WTC11 (cell line): ENCODE measurements around the gene ACYP1. TPM values are rescaled to one million over a fixed set of nuclear protein-coding genes. Genes with fewer than 3 reads are reported as not detected.

ENCODE experiments used
- ATAC-seq: fragments of 200-7000 bp; cut with Tn5 transposase; 2 replicates; pipeline ENCODE4 v1.10.0; 2021; ENCODE audit warnings: mild to moderate bottlenecking, moderate library complexity
- CTCF ChIA-PET: fragments of 300-600 bp; sonication (Branson Sonifier 250); formaldehyde crosslinking; loops from one replicate; lab custom pipeline; 2021; ENCODE audit warnings: antibody characterized with exemption; lab: Charles Lee
- POLR2A ChIA-PET: fragments of 350-600 bp; sonication (Branson Sonifier 250); formaldehyde crosslinking; loops from one replicate; lab custom pipeline; 2021; ENCODE audit warnings: antibody characterized with exemption; lab: Charles Lee
- DNase-seq: peaks from one replicate; pipeline ENCODE4 v3.0.0; 2021; ENCODE audit warnings: low spot score
- H3K27ac Mint-ChIP-seq: 2 replicates; pipeline ENCODE4 v1.8.0; 2021; ENCODE audit warnings: mixed read lengths
- H3K27me3 Mint-ChIP-seq: 2 replicates; pipeline ENCODE4 v1.8.0; 2021; ENCODE audit warnings: low read depth, mild to moderate bottlenecking, moderate library complexity, mixed read lengths
- H3K36me3 Mint-ChIP-seq: 2 replicates; pipeline ENCODE4 v1.8.0; 2021; ENCODE audit warnings: mixed read lengths
- H3K4me1 Mint-ChIP-seq: 2 replicates; pipeline ENCODE4 v1.8.0; 2022; ENCODE audit warnings: mixed read lengths
- H3K4me3 Mint-ChIP-seq: 2 replicates; pipeline ENCODE4 v1.8.0; 2021; ENCODE audit warnings: mild to moderate bottlenecking, moderate library complexity, mixed read lengths
- H3K9me3 Mint-ChIP-seq: 2 replicates; pipeline ENCODE4 v1.8.0; 2021; ENCODE audit warnings: mixed read lengths
- CREB1 ChIP-seq: sonication (generic); formaldehyde crosslinking; IDR thresholded peaks from 2 replicates; pipeline ENCODE4 v1.8.0; 2023; ENCODE audit warnings: mild to moderate bottlenecking, missing genetic modification reagents
- GABPB1 ChIP-seq: sonication (generic); formaldehyde crosslinking; IDR thresholded peaks from 2 replicates; pipeline ENCODE4 v1.8.1; 2023; ENCODE audit warnings: mild to moderate bottlenecking, missing genetic modification reagents
- JAZF1 ChIP-seq: fragments of 250-450 bp; sonication (Bioruptor Pico); IDR thresholded peaks from 2 replicates; pipeline ENCODE4 v1.9.0; 2021; ENCODE audit warnings: moderate library complexity, mild to moderate bottlenecking, inconsistent platforms
- KAT7 ChIP-seq: sonication (generic); formaldehyde crosslinking; IDR thresholded peaks from 2 replicates; pipeline ENCODE4 v1.8.1; 2023; ENCODE audit warnings: missing genetic modification reagents, mild to moderate bottlenecking, borderline replicate concordance
- NFE2L1 ChIP-seq: sonication (generic); formaldehyde crosslinking; IDR thresholded peaks from 2 replicates; pipeline ENCODE4 v1.8.1; 2023; ENCODE audit warnings: missing genetic modification reagents
- RELA ChIP-seq: sonication (generic); formaldehyde crosslinking; IDR thresholded peaks from 2 replicates; pipeline ENCODE4 v1.8.1; 2022; ENCODE audit warnings: missing genetic modification reagents, mild to moderate bottlenecking, borderline replicate concordance
- ZBTB21 ChIP-seq: sonication (generic); formaldehyde crosslinking; IDR thresholded peaks from 2 replicates; pipeline ENCODE4 v1.8.1; 2023; ENCODE audit warnings: mild to moderate bottlenecking, missing genetic modification reagents, borderline replicate concordance
- ZNF121 ChIP-seq: sonication (generic); formaldehyde crosslinking; IDR thresholded peaks from 2 replicates; pipeline ENCODE4 v1.8.0; 2023; ENCODE audit warnings: missing genetic modification reagents
- ZNF232 ChIP-seq: sonication (generic); formaldehyde crosslinking; IDR thresholded peaks from 2 replicates; pipeline ENCODE4 v1.8.0; 2022; ENCODE audit warnings: mild to moderate bottlenecking, missing genetic modification reagents
- ZNF396 ChIP-seq: fragments of 250-450 bp; sonication (Bioruptor Pico); IDR thresholded peaks from 2 replicates; pipeline ENCODE4 v1.8.0; 2021; ENCODE audit warnings: mild to moderate bottlenecking, moderate library complexity, borderline replicate concordance
- total RNA-seq: library from RNA; stranded (reverse); gene quantifications from 3 replicates; pipeline ENCODE4 v1.2.3, GENCODE V29; 2021
- TF ChIP-seq, protein P1 (sequence below): fragments of 200-600 bp; IDR thresholded peaks from 2 replicates; pipeline ENCODE4 v1.8.0; 2022; ENCODE audit warnings: antibody characterized with exemption
- TF ChIP-seq, protein P2 (sequence below): sonication (generic); formaldehyde crosslinking; IDR thresholded peaks from 2 replicates; pipeline ENCODE4 v1.8.0; 2022; ENCODE audit warnings: mild to moderate bottlenecking, missing genetic modification reagents
- TF ChIP-seq, protein P3 (sequence below): sonication (generic); formaldehyde crosslinking; IDR thresholded peaks from 2 replicates; pipeline ENCODE4 v1.8.1; 2023; ENCODE audit warnings: mild to moderate bottlenecking, moderate library complexity, missing genetic modification reagents
- TF ChIP-seq, protein P4 (sequence below): sonication (generic); formaldehyde crosslinking; IDR thresholded peaks from 2 replicates; pipeline ENCODE4 v1.8.1; 2023; ENCODE audit warnings: mild to moderate bottlenecking, missing genetic modification reagents, borderline replicate concordance
- TF ChIP-seq, protein P5 (sequence below): sonication (generic); formaldehyde crosslinking; IDR thresholded peaks from 2 replicates; pipeline ENCODE4 v1.8.1; 2022; ENCODE audit warnings: mild to moderate bottlenecking, missing genetic modification reagents, moderate library complexity, borderline replicate concordance
- TF ChIP-seq, protein P6 (sequence below): sonication (generic); formaldehyde crosslinking; IDR thresholded peaks from 2 replicates; pipeline ENCODE4 v1.8.0; 2022; ENCODE audit warnings: mild to moderate bottlenecking, missing genetic modification reagents
- TF ChIP-seq, protein P7 (sequence below): sonication (generic); formaldehyde crosslinking; IDR thresholded peaks from 2 replicates; pipeline ENCODE4 v1.8.1; 2022; ENCODE audit warnings: low read depth, mild to moderate bottlenecking, moderate library complexity, missing genetic modification reagents, borderline replicate concordance
- TF ChIP-seq, protein P8 (sequence below): sonication (generic); formaldehyde crosslinking; IDR thresholded peaks from 2 replicates; pipeline ENCODE4 v1.8.1; 2023; ENCODE audit warnings: mild to moderate bottlenecking, missing genetic modification reagents
- TF ChIP-seq, protein P9 (sequence below): fragments of 250-450 bp; sonication (Bioruptor Pico); IDR thresholded peaks from 2 replicates; pipeline ENCODE4 v2.1.2; 2022; ENCODE audit warnings: mild to moderate bottlenecking, moderate library complexity

Gene ACYP1
- total RNA-seq, 1 experiment from 2014 or later, result 26.6 TPM

DNA sequence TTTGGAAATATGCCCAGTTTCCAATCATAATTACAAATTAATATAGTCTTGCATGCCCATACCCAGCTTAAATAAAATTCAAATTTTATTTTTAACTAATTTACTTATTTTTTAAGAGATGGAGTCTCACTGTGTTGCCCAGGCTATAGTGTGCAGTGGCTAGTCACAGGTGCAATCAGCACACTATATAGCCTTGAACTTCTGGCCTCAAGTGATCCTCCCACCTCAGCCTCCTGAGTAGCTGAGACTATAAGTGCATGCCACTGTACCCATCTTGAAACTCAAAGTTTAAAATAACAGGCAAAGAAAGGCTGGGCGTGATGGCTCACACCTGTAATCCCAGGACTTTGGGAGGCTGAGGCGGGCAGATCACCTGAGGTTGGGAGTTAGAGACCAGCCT lies 22.9 kb downstream of the ACYP1 start:
- H3K27ac Mint-ChIP-seq, result no peak overlapping the region
- DNase-seq (no peak), ATAC-seq (no peak)
- CTCF ChIA-PET, result no interaction called here
- no peaks in the 10 kb centered on the region for H3K4me1 Mint-ChIP-seq
- no peaks in the 10 kb centered on the region for H3K9me3 Mint-ChIP-seq
- H3K36me3 Mint-ChIP-seq, result peaks cover 23% of the 10 kb centered on the region
- no peaks in the 10 kb centered on the region for H3K27me3 Mint-ChIP-seq
- no peak overlapping the region for H3K4me3 Mint-ChIP-seq
- POLR2A ChIA-PET, result no interaction called here
- TF ChIP-seq, protein P1, sequence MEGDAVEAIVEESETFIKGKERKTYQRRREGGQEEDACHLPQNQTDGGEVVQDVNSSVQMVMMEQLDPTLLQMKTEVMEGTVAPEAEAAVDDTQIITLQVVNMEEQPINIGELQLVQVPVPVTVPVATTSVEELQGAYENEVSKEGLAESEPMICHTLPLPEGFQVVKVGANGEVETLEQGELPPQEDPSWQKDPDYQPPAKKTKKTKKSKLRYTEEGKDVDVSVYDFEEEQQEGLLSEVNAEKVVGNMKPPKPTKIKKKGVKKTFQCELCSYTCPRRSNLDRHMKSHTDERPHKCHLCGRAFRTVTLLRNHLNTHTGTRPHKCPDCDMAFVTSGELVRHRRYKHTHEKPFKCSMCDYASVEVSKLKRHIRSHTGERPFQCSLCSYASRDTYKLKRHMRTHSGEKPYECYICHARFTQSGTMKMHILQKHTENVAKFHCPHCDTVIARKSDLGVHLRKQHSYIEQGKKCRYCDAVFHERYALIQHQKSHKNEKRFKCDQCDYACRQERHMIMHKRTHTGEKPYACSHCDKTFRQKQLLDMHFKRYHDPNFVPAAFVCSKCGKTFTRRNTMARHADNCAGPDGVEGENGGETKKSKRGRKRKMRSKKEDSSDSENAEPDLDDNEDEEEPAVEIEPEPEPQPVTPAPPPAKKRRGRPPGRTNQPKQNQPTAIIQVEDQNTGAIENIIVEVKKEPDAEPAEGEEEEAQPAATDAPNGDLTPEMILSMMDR, result no peak
- no peak for TF ChIP-seq GABPB1 (CRISPR knock-in tag)
- TF ChIP-seq NFE2L1 (CRISPR knock-in tag), result no peak
- no peak for TF ChIP-seq ZBTB21 (CRISPR knock-in tag)
- TF ChIP-seq, protein P2, sequence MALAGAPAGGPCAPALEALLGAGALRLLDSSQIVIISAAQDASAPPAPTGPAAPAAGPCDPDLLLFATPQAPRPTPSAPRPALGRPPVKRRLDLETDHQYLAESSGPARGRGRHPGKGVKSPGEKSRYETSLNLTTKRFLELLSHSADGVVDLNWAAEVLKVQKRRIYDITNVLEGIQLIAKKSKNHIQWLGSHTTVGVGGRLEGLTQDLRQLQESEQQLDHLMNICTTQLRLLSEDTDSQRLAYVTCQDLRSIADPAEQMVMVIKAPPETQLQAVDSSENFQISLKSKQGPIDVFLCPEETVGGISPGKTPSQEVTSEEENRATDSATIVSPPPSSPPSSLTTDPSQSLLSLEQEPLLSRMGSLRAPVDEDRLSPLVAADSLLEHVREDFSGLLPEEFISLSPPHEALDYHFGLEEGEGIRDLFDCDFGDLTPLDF (CRISPR knock-in tag), result no peak
- TF ChIP-seq ZNF396 (CRISPR knock-in tag), result no peak
- TF ChIP-seq CREB1 (CRISPR knock-in tag), result no peak
- TF ChIP-seq JAZF1 (CRISPR knock-in tag), result no peak
- TF ChIP-seq ZNF121 (CRISPR knock-in tag), result no peak
- TF ChIP-seq, protein P3, sequence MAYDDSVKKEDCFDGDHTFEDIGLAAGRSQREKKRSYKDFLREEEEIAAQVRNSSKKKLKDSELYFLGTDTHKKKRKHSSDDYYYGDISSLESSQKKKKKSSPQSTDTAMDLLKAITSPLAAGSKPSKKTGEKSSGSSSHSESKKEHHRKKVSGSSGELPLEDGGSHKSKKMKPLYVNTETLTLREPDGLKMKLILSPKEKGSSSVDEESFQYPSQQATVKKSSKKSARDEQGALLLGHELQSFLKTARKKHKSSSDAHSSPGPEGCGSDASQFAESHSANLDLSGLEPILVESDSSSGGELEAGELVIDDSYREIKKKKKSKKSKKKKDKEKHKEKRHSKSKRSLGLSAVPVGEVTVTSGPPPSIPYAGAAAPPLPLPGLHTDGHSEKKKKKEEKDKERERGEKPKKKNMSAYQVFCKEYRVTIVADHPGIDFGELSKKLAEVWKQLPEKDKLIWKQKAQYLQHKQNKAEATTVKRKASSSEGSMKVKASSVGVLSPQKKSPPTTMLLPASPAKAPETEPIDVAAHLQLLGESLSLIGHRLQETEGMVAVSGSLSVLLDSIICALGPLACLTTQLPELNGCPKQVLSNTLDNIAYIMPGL (CRISPR knock-in tag), result no peak
- no peak for TF ChIP-seq KAT7
- TF ChIP-seq, protein P4, sequence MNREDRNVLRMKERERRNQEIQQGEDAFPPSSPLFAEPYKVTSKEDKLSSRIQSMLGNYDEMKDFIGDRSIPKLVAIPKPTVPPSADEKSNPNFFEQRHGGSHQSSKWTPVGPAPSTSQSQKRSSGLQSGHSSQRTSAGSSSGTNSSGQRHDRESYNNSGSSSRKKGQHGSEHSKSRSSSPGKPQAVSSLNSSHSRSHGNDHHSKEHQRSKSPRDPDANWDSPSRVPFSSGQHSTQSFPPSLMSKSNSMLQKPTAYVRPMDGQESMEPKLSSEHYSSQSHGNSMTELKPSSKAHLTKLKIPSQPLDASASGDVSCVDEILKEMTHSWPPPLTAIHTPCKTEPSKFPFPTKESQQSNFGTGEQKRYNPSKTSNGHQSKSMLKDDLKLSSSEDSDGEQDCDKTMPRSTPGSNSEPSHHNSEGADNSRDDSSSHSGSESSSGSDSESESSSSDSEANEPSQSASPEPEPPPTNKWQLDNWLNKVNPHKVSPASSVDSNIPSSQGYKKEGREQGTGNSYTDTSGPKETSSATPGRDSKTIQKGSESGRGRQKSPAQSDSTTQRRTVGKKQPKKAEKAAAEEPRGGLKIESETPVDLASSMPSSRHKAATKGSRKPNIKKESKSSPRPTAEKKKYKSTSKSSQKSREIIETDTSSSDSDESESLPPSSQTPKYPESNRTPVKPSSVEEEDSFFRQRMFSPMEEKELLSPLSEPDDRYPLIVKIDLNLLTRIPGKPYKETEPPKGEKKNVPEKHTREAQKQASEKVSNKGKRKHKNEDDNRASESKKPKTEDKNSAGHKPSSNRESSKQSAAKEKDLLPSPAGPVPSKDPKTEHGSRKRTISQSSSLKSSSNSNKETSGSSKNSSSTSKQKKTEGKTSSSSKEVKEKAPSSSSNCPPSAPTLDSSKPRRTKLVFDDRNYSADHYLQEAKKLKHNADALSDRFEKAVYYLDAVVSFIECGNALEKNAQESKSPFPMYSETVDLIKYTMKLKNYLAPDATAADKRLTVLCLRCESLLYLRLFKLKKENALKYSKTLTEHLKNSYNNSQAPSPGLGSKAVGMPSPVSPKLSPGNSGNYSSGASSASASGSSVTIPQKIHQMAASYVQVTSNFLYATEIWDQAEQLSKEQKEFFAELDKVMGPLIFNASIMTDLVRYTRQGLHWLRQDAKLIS, result no peak
- TF ChIP-seq, protein P5, sequence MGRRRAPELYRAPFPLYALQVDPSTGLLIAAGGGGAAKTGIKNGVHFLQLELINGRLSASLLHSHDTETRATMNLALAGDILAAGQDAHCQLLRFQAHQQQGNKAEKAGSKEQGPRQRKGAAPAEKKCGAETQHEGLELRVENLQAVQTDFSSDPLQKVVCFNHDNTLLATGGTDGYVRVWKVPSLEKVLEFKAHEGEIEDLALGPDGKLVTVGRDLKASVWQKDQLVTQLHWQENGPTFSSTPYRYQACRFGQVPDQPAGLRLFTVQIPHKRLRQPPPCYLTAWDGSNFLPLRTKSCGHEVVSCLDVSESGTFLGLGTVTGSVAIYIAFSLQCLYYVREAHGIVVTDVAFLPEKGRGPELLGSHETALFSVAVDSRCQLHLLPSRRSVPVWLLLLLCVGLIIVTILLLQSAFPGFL (CRISPR knock-in tag), result no peak
- TF ChIP-seq, protein P6, sequence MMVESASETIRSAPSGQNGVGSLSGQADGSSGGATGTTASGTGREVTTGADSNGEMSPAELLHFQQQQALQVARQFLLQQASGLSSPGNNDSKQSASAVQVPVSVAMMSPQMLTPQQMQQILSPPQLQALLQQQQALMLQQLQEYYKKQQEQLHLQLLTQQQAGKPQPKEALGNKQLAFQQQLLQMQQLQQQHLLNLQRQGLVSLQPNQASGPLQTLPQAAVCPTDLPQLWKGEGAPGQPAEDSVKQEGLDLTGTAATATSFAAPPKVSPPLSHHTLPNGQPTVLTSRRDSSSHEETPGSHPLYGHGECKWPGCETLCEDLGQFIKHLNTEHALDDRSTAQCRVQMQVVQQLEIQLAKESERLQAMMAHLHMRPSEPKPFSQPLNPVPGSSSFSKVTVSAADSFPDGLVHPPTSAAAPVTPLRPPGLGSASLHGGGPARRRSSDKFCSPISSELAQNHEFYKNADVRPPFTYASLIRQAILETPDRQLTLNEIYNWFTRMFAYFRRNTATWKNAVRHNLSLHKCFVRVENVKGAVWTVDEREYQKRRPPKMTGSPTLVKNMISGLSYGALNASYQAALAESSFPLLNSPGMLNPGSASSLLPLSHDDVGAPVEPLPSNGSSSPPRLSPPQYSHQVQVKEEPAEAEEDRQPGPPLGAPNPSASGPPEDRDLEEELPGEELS (CRISPR knock-in tag), result no peak
- TF ChIP-seq, protein P7, sequence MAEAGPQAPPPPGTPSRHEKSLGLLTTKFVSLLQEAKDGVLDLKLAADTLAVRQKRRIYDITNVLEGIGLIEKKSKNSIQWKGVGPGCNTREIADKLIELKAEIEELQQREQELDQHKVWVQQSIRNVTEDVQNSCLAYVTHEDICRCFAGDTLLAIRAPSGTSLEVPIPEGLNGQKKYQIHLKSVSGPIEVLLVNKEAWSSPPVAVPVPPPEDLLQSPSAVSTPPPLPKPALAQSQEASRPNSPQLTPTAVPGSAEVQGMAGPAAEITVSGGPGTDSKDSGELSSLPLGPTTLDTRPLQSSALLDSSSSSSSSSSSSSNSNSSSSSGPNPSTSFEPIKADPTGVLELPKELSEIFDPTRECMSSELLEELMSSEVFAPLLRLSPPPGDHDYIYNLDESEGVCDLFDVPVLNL (CRISPR knock-in tag), result no peak
- no peak for TF ChIP-seq RELA (CRISPR knock-in tag)
- no peak for TF ChIP-seq ZNF232
- TF ChIP-seq, protein P8, sequence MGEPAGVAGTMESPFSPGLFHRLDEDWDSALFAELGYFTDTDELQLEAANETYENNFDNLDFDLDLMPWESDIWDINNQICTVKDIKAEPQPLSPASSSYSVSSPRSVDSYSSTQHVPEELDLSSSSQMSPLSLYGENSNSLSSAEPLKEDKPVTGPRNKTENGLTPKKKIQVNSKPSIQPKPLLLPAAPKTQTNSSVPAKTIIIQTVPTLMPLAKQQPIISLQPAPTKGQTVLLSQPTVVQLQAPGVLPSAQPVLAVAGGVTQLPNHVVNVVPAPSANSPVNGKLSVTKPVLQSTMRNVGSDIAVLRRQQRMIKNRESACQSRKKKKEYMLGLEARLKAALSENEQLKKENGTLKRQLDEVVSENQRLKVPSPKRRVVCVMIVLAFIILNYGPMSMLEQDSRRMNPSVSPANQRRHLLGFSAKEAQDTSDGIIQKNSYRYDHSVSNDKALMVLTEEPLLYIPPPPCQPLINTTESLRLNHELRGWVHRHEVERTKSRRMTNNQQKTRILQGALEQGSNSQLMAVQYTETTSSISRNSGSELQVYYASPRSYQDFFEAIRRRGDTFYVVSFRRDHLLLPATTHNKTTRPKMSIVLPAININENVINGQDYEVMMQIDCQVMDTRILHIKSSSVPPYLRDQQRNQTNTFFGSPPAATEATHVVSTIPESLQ (CRISPR knock-in tag), result no peak
- TF ChIP-seq, protein P9, sequence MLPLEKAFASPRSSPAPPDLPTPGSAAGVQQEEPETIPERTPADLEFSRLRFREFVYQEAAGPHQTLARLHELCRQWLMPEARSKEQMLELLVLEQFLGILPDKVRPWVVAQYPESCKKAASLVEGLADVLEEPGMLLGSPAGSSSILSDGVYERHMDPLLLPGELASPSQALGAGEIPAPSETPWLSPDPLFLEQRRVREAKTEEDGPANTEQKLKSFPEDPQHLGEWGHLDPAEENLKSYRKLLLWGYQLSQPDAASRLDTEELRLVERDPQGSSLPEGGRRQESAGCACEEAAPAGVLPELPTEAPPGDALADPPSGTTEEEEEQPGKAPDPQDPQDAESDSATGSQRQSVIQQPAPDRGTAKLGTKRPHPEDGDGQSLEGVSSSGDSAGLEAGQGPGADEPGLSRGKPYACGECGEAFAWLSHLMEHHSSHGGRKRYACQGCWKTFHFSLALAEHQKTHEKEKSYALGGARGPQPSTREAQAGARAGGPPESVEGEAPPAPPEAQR (CRISPR knock-in tag), result no peak
